ENCODE measurements around the gene CLCNKB.

- TF ChIP-seq CTCF (IDR thresholded peaks at IDR 0.05; ENCODE audit: low read depth, low read length) (no peak), EZH2phosphoT487 (IDR thresholded peaks at IDR 0.05; ENCODE audit: low read depth) (no peak)
These were observed 22.7 kb downstream of the CLCNKB start for GRCh38 chr1:16066245-16066644.

Measured in OCI-LY3 (cell line).